Endometrial microvascular endothelial cells (primary cell): Measurements from ENCODE around the gene PI4KB. TPM values are rescaled to one million over a fixed set of nuclear protein-coding genes. Genes with fewer than 3 reads are reported as not detected.

Experiments used
- in situ Hi-C: cut with HindIII; loops from 2 replicates; pipeline ENCODE4 v1.10.0; 2017; ENCODE audit warnings: low sequenced_read_pairs, low pct_unique_long_range_greater_than_20kb; ENCODE audit errors: inconsistent ontology term
- total RNA-seq: library from RNA; depleted of rRNA; stranded (reverse); fragments of >200 nt; gene quantifications from one replicate; pipeline ENCODE4 v1.2.3, GENCODE V29; 2015; ENCODE audit errors: inconsistent ontology term

Gene PI4KB
- total RNA-seq, 1 donor from 2014 or later = 49.6 TPM

DNA sequence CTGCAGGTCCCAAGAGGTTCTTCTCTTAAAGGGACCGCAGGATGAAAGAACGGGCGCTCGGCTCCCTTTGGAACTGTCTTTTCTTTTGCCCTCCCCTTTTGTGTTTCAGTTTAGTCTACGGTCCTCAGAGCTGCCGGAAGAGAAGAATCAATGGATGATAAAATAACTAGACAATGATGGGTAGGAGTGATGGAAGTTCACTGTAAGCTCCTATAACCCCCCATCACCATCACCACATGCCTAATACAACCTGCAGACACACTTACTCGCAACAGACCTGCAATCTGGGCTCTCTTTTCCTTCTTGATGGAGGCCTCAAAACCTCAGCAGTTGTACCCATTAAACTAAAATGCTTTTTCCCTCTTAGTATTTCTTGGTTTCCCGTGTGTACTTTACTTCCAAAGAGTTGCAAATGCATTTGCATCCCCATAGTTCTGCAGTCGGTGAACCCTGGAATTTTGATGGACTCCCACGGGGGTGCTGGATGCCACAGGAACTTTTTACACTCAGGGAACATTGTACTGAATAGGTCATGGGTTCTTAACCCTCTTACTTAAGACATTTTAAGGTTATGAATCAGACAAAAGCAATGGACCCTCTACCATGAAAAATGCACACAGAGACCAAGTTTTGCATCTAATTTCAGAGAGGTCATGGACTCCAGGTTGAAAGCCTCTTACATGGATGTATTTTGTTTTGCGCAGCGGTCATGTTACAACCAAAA, 20.5 kb upstream of the PI4KB start:
- in situ Hi-C loops = no loop called here

DNA sequence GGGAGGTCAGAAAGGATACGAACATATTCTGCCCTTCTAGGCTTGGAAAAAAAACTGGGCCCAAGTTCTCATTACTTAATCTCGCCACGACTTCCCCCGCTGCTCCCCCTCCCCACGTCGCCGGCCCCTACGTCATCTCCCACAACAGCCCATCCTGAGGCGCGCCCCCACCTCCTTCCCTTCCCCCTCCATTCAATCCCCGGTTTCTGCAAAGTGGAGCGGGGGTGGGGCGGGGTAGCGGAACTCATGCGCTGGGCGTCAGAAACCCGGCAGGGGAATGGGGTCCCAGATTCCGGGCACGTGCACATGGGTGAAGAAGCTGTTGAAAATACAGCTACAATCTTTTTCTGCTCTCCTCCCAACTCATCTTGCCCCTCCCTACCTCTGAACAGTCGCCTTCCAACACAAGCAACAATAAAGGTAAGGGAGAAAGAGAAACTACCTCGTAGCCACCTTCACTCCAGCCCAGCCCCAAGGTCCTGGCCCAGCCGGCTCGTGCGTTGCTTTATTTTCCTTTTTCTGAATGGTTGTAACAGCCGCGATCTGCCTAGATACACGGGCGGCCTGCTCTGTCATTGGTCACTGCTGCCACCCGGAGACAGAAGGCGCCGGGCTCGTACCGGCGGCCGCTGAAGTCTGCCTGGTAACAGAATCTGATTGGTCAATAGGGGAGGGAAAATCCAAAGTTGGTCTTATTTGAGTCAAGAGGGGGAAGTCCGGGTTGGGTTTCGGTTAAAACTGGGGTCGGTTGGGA, 19.7 kb upstream of the PI4KB start, which contains the start of gene RFX5:
Gene RFX5 (minus strand): TSS at position 484 of the 754 bp plus-strand sequence. CDS start 932 bp downstream, outside the sequence.
- in situ Hi-C loops = no loop called here

DNA sequence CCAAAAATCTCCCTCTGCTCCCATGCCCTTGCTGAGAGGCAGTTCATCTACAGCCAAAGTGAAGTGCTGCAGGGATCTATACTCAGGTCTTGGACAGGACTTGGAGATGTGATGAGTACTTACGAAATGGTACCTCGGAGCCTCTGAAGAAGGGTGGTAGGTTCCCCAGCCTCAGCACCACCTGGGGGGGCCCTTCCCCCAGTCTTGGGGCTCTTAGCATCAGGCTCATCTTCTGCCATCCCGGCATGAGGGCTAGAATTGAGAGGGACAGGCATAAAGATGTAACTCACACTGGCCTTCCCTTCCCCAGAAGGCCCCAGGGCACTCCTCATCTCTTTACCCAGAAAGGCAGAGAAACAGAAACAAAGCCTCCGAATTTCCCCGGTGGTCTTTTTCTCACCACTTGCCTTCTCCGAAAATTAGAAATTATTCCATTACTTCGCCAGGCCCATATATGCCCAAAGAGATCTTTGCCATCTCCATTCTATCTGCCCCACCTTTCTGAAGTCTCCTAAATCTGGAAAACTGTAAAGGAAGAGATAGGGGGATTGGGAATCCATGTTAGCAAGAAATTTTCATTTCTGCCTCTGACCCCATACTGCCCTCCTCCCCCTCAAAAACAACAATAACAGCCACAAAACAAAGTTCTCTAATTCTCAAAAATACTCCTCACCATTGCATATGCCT, 19.0 kb upstream of the PI4KB start:
- in situ Hi-C loops = no loop called here

DNA sequence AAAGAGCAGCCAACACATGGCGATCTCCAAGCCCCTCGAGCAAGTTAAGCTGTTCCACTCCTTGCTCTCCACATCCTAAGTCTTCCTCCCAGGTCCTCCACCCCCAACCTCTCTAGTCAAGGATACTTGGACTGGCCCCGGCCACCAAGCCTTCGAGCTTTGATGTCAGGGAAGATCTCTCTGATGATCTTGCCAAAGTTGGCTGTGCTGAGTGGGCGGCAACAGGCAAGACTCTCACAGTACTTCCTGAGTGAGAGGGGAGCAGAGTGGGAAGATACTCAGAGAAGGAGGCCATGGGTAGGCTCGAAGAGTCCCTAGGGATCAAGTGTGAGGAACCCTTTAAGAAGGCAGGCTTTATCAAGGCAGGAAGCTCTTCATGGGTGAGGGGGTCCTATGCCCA, 17.1 kb upstream of the PI4KB start:
- in situ Hi-C loops = no loop called here

DNA sequence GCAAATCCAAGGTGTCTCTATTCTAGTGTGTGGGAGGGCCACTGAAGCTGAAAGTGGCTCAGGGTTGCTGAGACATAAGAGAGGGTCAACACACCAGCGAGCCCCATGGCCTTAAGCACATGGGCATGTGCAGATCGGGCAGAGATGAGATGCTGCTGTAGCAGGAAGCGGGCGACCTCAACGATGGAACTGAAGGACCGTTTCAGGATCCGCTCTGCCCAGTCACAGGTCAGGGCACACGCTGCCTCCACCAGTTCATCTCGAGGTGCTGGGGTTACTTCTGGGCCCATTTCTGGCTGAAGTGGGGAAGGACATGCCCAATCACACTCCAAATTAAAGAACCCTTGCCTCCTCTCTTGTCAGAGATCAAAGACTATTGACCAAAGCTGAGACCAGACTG, 16.4 kb upstream of the PI4KB start:
- in situ Hi-C loops = no loop called here

DNA sequence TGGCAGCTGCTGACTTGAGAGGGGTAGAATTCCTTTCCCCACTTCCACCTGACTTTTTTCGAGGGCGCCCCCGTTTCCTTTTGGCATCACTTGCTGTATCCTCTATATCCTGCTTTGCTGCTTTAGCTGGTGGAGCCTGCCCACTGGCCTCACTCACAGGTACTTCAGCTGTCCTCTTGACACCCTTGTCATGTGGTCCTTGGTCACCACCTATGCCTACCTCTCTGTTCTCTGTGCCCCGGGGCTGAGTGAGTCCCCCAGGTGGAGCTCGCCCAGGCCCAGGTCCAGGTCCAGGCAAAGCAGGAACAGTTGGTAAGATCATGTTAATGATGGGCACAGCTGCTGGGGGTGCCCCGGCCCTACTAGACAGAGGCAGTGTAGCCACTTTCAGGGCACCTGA, 15.4 kb upstream of the PI4KB start:
- in situ Hi-C loops = no loop called here

DNA sequence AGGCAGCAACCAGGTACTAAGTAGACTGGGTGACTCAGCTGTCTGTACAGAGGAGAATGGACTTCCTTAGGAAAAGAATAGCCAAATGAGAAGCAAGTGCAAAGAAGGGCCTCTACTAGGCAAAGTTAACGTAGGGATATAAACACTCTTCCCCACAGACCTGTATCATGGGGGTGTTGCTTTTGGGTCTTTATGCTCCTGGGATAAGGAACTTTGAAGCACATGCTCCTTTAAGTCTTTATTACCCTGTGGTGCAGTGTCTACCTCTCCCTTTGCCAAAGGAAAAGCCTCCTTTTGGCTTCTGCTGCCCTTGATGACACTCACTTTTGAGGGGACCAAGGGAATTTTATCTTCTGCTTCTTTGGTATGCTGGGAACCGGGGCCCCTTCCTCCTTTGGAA, 14.8 kb upstream of the PI4KB start:
- in situ Hi-C loops = no loop called here

DNA sequence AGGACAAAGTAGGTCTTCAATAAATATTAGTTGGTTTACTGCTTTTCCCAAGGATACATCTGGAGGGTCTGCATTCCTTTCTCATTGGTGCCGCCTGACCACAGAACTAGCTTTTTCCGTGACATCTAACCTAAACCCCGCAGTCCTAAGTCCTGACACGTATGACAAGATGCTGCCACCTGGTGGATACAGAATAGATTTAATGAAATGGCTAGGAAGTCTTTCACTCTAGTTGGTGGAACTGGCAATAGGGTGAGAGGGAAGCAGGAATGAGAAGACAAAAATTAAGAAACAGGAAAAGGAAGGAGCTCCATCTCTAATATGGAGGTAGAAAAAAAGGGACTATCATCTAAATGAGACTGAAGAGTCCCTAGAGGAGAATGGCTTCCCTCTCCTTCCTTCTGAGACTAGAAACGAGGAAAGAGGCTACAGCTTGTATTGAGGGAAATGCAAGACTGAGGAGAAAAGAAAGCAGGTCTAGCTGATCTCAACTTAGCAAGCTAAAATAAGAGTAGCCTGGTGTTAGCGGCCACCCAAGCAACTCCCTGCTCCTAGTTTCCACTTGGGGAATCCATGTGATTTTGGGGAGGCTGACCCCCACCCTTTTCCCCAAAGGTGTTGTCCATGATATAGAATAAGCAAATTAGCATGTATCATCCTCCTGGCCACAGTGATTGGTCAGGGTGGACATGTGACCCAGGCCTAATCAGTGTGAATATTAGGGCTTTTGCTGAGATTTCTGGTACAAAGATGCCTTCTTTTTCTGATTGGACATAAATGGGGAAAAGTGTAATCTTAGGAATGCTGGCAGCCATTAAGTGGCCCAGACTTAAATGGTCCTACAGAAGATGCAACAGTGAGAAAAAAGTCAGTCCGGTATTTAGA, 13.9 kb upstream of the PI4KB start:
- in situ Hi-C loops = no loop called here

DNA sequence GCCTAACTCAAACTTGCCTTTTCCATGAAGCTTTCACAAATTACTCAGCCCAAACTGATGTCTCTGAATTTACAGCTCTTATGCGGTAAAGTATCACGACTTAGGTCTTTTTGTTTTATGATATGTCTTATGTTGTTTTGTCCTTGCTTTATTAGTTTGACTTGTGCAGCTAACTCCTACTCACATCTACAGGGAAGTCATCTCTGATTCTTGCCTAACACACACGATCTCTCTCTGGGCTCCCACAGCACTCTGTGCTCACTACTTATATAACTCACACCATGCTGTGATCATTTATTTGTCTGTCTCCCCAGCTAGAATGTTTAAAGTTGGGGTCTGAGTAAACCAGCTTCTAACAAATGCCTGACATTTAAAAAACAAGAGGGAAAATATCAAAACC, 9.3 kb upstream of the PI4KB start:
- in situ Hi-C loops = no loop called here

DNA sequence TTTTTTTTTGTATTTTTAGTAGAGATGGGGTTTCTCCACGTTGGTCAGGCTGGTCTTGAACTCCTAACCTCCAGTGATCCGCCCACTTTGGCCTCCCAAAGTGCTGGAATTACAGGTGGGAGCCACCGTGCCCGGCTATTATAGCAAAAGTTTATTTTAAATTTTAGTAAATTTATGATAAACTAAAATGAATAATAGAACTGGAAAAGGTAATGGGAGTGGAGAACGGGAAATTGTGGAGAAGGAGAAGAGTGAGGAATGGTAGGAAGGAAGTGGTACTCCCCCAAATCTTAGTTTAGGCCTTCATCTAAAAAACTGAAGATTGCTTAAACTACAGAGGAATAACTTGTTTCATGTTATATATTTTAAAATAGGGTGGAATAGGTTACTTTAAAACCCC, 7.6 kb upstream of the PI4KB start:
- in situ Hi-C loops = no loop called here

DNA sequence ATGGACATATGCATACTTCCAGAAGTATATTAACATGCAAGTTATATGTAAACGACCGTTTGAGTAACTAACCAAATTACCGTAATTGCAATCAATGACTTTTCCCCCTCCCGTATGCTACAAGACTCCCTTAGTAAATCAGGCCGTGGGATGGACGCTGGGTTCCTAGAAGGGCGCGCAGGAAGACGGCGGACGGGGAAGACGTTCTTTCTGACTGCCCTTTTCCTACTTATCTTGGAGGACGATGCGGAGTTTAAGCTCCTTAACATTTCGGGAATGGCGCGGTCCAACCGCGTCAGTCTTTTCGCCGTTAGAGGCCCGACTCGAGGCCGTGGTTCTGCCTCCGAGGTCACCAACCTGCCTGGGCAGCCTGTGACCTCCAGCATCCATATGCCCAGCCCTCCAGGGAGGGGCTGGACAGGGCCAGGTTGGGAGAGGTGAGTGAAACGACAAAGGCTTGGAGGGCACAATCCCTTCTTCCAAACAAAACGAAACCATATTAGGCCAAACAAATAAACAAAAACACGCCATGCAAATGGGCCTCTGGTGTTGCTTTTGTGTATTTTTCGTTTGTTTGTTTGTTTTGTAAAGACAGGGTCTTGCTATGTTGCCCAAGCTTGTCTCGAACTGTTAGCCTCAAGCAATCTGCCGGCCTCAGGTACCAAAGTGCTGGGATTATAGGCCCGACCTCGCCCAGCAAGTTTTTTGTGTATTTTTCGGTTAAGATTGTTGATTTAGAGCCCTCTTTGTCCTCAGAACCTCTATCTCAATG, 873 bp upstream of the PI4KB start:
- in situ Hi-C loops = no loop called here

DNA sequence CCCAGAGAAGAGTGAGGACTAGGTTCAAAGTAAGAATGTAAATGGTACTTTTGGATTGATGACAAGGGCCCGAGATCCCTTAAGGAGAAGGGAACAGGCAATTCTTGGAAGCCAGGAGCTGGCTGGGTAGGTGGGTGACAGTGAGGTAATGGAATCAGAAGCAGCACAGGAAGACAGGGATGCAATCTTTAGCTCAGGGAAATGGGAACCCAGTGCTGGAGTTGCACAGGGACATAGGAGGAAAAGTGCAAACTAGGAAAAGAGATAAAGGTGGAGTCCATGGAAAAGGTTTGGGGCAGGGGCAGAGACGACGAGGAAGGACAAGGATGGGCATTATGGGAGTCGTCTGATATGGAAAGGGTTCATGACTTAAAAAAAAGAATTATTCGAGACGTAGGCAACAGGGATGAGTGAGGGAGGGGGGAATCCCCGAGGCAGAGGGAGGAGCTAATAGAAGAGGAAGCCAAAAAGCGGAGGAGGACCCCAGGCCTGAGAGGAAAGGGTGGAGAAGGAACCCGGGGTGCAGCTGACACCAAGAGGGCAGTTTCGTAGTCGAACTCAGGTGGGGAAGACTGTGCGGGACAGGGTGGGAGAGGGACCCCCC, 495 bp downstream of the PI4KB start:
- in situ Hi-C loops = no loop called here

DNA sequence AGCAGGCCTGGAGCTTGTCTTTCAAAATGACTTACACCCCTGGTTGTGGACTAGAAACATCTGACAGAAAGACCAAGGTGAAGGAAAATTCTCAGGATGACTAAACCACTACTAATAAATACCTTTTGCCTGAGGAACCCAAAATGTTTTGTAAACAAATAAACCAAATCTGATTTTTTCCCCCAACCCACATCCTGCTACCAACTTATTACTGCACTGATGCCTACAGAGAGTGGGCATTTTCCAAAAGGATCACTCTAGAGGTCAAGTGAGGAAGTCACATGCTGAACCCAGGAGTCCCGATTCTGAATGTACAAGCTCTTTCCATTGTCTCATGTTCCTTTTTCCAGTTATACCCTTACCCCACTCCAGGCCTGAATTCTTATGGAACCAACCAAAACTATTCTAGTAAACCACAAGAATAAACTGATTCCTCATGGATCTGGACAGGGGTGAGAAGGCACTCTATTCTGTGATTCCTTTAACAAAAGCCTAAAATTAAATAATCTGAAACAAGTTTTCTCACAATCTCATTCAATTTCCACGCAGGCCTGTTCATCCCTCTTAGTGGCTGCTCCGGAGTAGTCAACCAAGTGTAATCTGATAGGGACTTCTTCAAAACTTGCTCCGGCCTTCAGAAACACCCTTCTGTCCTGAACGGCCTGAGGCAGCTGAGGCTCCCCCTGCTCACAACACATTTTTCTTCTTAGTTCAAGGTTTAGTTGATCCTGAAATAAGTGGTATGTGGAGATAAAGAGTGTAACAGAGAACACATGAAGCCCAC, 1.4 kb downstream of the PI4KB start:
- in situ Hi-C loops = no loop called here

DNA sequence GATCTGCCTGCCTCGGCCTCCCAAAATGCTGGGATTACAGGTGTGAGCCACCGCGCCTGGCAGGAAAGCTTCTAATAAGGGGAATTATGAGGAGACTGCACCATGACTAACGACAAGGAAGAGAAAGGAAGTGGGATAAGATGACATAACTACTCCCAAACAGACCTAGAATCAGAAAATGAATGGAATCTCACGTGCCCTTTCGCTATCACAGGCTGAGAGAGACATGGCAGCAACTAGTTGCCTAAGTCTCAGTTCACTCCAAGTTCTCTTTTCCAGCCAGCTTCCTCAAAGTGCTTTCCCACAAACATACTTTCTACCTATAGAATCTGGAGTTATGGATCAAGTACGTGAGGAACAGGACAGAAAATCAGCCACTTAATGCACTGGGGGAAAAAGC, 2.0 kb downstream of the PI4KB start:
- in situ Hi-C loops = no loop called here

DNA sequence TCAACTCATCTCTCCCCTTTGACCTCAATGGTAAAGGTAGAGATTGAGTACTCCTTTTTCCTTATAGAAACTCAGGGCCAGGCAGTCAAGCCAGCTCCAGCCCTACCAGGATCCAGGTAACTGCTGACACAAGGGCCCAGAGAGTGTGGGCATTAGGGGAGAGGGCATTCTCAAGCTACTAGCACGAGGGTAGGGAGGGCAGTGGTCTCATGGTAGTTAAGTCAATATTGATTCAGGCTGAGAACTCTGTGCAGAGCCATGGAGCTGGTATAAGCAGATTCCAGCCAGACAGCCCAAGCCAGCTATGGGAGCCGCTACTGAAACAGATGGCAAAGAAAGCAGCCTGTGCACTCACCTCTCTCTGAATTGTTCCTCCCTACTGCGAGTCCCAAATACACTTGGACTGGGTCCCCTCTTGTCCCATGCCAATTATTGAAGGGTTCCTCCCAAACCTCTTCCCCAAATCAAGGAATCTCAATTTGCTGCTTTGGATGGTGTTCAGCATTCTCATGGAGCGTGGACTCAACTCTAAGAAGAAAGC, 2.8 kb downstream of the PI4KB start:
- in situ Hi-C loops = no loop called here

DNA sequence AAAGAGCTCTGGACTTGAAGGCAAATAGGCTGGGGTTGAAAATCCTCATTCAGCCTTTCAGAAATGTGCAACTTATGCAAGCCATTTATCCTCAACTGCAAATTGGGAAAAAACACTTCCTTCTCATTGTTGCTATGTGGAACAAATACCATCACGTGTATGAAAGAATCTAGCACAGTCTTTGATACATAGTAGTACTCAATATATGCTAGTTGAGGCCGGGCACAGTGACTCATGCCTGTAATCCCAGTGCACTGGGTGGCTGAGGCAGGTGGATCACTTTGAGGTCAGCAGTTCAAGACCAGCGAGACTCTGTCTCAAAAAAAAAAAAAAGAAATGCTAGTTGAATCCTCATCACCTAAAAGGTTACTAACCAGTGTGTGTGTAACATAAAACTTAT, 8.2 kb downstream of the PI4KB start:
- in situ Hi-C loops = no loop called here
